Inflammatory macrophage treated with lipopolysaccharide for 4 hours (primary cell): Measurements from ENCODE around the gene RNASEH2A.

Experiments
- DNase-seq: peaks from one replicate; pipeline ENCODE4 v3.0.0-alpha.2; 2020

Gene RNASEH2A

GRCh38 chr19:12783291-12783848 lies 23.0 kb upstream of the RNASEH2A start:
- DNase-seq, result no peak

DNA sequence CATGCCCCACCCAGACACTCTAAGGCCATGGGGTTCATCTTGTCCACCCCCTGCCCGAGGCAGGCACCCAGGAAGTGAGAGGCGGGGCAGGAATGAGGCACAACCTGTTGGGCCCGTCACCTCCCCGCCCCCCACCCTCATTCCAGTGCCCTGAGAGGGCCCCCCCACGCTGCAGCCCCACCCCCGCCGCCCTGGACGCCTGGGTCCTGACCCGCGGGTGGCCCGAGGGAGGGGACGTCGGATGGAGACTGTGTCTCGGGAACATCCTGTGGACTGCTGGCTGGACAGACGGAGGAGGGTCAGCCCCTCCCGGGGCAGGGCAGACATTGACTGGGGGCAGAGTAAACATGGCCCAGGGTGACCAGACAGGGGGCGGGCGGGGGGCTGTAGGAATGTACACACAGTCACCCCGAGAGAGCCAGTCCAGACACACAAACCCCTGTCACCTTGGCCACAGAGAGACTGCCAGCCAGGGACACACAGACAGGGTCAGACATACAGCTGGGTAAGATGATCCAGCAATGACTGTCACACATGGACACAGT lies 22.5 kb upstream of the RNASEH2A start:
- DNase-seq, result no peak

GRCh38 chr19:12784394-12784870 lies 22.0 kb upstream of the RNASEH2A start:
- no peak for DNase-seq

- DNase-seq, result no peak
Measured at GRCh38 chr19:12784871-12785430, 21.4 kb upstream of the RNASEH2A start.

DNA sequence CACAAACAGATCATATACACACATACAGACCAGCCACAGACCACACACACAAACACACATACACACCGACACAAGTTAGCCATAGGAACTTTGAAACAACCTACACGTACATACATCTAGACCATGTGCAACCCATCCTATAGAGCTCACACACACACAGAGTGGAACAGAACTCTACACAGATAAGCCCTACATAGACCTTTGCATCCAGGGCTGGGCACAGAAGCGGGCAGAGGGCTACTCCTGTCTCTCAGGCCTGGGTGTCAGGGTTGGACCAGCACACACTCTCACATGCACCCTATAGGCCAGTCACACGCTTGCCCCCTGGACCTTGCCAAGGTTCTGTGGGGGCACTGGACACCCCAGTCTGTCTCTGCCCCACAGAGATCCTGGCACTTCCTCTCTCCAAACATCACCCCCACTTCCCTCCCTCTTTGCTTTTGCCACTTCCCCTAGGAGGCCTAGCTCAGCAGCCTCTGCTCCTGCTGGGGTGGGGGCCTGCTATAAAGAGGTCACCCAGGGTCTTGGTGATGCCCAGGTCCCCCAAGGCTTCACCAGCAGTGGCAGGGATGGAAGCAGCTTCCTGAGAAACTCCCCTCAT lies 20.9 kb upstream of the RNASEH2A start:
- DNase-seq, result peak; percentile 64

- peak; percentile 88 for DNase-seq
Measured at GRCh38 chr19:12786141-12786870, 20.1 kb upstream of the RNASEH2A start.

DNA sequence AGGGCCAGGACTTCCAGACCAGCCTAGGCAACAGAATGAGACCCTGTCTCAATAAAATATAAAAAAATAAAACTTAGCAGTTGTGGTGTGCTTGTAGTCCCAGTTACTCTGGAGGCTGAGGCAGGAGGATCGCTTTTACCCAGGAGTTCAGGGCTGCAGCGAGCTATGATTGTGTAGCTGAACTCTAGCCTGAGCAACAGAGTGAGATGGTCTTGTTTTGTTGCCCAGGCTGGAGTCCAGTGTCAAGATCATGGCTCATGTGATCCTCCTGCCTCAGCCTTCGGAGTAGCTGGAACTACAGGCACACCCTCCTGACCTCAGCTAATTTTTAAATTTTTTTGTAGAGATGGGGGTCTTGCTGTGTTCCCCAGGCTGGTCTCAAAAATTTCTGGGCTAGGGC lies 19.4 kb upstream of the RNASEH2A start:
- peak; percentile 48 for DNase-seq

GRCh38 chr19:12787458-12787857 lies 18.9 kb upstream of the RNASEH2A start:
- no peak for DNase-seq

DNA sequence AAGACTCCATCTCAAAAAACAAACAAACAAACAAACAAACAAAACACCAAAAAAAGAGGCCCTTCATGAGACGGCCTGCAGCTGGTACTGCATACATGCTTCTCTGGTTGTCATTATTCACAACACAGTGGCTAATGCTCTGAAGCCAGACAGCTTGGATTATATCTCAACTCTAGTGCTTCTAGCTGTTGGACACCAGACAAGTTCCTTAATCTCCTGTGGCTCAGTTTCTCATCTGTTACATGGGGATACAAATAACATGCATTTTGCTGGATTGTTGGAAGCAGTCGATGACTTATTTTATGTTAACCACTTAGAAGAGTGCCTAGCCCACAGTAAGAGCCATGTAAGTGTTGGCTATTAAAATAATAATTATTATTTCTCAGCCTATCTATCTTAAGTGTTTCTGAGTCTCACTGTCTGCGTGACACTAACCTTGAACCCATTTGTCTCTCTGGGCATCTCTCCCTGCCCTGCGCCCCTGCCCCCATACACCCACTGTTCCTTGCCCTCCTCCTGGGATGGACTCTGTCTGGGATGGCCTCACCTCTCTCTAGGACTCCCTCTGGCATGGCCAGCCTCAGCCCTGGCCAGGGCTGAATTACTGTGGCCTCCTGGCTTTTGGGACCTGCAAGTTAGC lies 18.2 kb upstream of the RNASEH2A start:
- DNase-seq, result no peak

- DNase-seq, result peak; percentile 94
Measured at GRCh38 chr19:12788682-12789097, 17.7 kb upstream of the RNASEH2A start.

GRCh38 chr19:12789098-12789903 lies 17.1 kb upstream of the RNASEH2A start:
- DNase-seq, result no peak

- peak; percentile 99 for DNase-seq
Measured at GRCh38 chr19:12789904-12790619, 16.3 kb upstream of the RNASEH2A start.

DNA sequence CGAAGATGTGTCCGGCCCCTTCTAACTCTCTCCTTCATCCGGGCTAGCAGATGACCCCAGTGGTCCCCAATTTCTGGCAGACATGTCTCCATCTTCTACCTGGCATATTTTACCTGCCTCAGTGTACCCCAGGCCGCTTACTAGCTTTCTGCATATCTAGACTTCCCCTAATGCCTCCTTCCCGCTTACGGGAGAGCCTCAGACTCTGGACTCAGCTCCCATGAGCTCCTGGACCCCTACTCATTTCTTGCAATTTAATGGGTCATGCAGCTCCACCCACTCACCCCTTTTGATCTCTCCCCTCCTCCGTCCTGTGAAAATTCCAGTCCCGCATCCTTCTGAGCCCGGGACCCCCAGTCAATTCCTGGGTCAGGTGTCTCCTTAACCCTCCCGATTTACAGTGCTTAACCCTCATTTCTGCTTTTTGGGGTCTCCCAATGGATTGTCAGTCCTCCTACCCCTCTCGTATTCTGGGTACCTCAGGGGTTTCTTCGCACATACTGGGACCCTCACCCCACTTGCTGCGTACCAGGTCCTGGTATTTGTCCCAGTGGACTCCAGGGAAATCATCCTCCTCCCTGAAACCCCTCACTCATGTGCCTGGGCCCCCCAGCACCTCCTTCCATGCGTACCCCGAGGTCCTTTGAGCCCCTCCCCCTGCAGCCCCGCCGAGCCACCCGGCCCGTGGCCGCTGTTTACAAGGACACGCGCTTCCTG lies 15.6 kb upstream of the RNASEH2A start:
- no peak for DNase-seq

DNA sequence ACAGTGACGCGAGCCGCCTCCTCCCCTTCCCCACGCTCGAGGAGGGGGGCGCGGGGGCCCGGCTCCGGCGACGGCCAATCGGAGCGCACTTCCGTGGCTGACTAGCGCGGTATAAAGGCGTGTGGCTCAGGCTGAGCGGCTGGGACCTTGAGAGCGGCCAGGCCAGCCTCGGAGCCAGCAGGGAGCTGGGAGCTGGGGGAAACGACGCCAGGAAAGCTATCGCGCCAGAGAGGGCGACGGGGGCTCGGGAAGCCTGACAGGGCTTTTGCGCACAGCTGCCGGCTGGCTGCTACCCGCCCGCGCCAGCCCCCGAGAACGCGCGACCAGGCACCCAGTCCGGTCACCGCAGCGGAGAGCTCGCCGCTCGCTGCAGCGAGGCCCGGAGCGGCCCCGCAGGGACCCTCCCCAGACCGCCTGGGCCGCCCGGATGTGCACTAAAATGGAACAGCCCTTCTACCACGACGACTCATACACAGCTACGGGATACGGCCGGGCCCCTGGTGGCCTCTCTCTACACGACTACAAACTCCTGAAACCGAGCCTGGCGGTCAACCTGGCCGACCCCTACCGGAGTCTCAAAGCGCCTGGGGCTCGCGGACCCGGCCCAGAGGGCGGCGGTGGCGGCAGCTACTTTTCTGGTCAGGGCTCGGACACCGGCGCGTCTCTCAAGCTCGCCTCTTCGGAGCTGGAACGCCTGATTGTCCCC lies 14.9 kb upstream of the RNASEH2A start, which contains the start of gene JUNB:
JUNB (plus strand) TSS at position 142 of the 706 bp plus-strand sequence; CDS start at position 428, 286 bp downstream.
- peak; percentile 99 for DNase-seq

- DNase-seq, result peak; percentile 81
Measured at GRCh38 chr19:12792051-12792852, 14.1 kb upstream of the RNASEH2A start.

GRCh38 chr19:12792853-12793289 lies 13.5 kb upstream of the RNASEH2A start:
- no peak for DNase-seq

DNA sequence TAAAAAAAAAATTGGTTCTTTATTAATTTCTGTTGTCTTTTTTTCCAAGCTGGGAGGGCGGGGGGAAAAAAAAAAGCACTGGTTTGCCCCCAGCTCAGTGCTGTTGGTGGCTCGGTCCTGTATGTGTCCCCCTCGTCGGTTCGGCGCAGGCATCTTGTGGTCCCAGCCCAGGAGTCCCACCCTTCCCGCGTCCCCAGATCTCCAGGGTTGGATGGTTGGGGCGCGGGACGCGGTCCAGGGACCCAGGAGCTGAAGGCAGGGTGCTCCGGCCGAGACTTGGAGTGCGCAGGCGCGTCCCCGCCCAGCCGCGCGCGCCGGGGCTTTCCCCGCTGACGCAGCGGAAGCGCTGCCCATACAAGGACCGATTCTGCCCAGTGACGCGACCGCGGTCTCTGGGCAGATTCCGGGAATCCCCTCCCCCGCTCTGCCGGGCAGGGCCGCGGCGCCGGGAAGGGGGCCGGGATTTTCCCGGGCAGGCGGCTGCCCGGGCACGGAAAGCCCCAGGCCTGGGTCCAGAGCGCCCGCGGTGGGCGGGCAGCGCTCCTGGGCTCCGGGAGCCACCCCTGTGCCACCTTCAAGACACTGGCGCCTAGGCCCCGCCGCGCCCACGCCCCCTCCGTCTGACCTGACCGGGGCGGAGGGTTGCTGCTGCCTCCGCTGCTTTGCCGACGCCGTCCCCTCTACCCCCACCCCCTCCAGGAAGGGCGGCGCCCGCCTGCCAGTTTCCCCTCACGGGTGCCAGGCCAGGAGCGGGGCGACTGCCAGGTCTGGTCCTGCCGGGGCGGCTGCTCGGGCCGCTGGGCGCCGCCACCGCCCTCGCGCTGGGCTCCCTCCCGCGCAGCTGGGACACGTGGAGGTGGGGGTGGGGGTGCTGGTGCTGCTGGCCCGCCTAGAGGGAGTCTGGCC lies 12.8 kb upstream of the RNASEH2A start:
- DNase-seq, result peak; percentile 95
